Gastrocnemius medialis (tissue), 4 donors: ENCODE results near the gene CT45A6.
"Not testable (repeated sequence)": the region's sequence is repeated elsewhere in the genome, so short reads cannot be mapped to it uniquely, and the experiment has no call there.

Source experiments
- CTCF ChIP-seq, 5 experiments: fragments of 450-650 bp in 3 of 5; fragments of 200-600 bp in 2 of 5; sonication (generic) in 2 of 5; IDR thresholded peaks in 4 of 5; conservative IDR thresholded peaks in 1 of 5; 1 replicate in 4 of 5; 2 replicates in 1 of 5; pipeline ENCODE4 v1.5.1; 2016 to 2019; ENCODE audit warnings: antibody characterized with exemption in 5 of 5, mild to moderate bottlenecking in 3 of 5, moderate library complexity in 3 of 5
- POLR2A ChIP-seq, 2 donors: fragments of 450-650 bp; IDR thresholded peaks; one replicate each; pipeline ENCODE4 v1.6.1; 2017; ENCODE audit warnings: antibody characterized with exemption in 2 of 2, mild to moderate bottlenecking in 2 of 2, moderate library complexity in 2 of 2

GRCh38 chrX:135837180-135837579, 34.6 kb upstream of the CT45A6 start, which contains the start of gene CT45A7:
- TF ChIP-seq POLR2A (IDR thresholded peaks at IDR 0.05); CTCF (IDR thresholded peaks at IDR 0.05 in 4 of 5, conservative IDR thresholded peaks at IDR 0.05 in 1 of 5): not testable (repeated sequence)
